HCT116 (cell line): Measurements from ENCODE around the gene ABLIM1.

Source experiments
- CEBPB ChIP-seq: IDR thresholded peaks from 2 replicates; pipeline ENCODE4 v1.6.1; 2012; ENCODE audit warnings: low read depth
- EGR1 ChIP-seq: IDR thresholded peaks from 2 replicates; pipeline ENCODE4 v1.6.1; 2012; ENCODE audit warnings: low read depth
- EZH2 ChIP-seq: fragments of 200-600 bp; sonication (generic); IDR thresholded peaks from 2 replicates; pipeline ENCODE4 v1.6.1; 2017; ENCODE audit warnings: antibody characterized with exemption, mixed run types
- EZH2phosphoT487 ChIP-seq: fragments of 200-600 bp; IDR thresholded peaks from 2 replicates; pipeline ENCODE4 v1.6.1; 2018; ENCODE audit warnings: antibody characterized with exemption, borderline replicate concordance
- MAX ChIP-seq: IDR thresholded peaks from 2 replicates; pipeline ENCODE4 v1.6.1; 2012
- POLR2A ChIP-seq: IDR thresholded peaks from 2 replicates; pipeline ENCODE4 v1.7.0; 2011; ENCODE audit warnings: borderline replicate concordance; ENCODE audit not compliant: insufficient read depth, insufficient read length; ENCODE audit errors: extremely low read depth
- POLR2AphosphoS5 ChIP-seq: IDR thresholded peaks from 2 replicates; pipeline ENCODE4 v1.6.1; 2011; ENCODE audit warnings: mild to moderate bottlenecking, low read depth, low read length, moderate library complexity
- RAD21 ChIP-seq: IDR thresholded peaks from 2 replicates; pipeline ENCODE4 v1.6.1; 2012; ENCODE audit warnings: low read depth, mild to moderate bottlenecking
- REST ChIP-seq: IDR thresholded peaks from 2 replicates; pipeline ENCODE4 v1.6.1; 2012; ENCODE audit warnings: low read depth
- SIN3A ChIP-seq: IDR thresholded peaks from 2 replicates; pipeline ENCODE4 v1.6.1; 2012; ENCODE audit warnings: low read depth
- SRF ChIP-seq: IDR thresholded peaks from 2 replicates; pipeline ENCODE4 v1.6.1; 2012; ENCODE audit warnings: low read depth
- YY1 ChIP-seq: IDR thresholded peaks from 2 replicates; pipeline ENCODE4 v1.6.1; 2011; ENCODE audit warnings: low read length, low read depth, moderate library complexity, mild to moderate bottlenecking; ENCODE audit not compliant: insufficient replicate concordance; ENCODE audit errors: extremely low read depth
- TF ChIP-seq, protein P1 (sequence below), 3 experiments: fragments of 200-600 bp in 1 of 3; sonication (generic) in 1 of 3; IDR thresholded peaks in 2 of 3; conservative IDR thresholded peaks in 1 of 3; 2 replicates each; pipeline ENCODE4 v1.5.1; 2012 to 2017; ENCODE audit warnings: low read depth in 2 of 3, low read length in 2 of 3, antibody characterized with exemption in 1 of 3, borderline replicate concordance in 1 of 3, control low read depth in 1 of 3, mild to moderate bottlenecking in 1 of 3, mixed read lengths in 1 of 3, mixed run types in 1 of 3, moderate library complexity in 1 of 3; ENCODE audit not compliant: insufficient read depth in 1 of 3
- TF ChIP-seq, protein P2 (sequence below): IDR thresholded peaks from 2 replicates; pipeline ENCODE4 v1.6.1; 2012

GRCh38 chr10:114662646-114663217, 4.7 kb upstream of the ABLIM1 start:
- TF ChIP-seq, protein P1, sequence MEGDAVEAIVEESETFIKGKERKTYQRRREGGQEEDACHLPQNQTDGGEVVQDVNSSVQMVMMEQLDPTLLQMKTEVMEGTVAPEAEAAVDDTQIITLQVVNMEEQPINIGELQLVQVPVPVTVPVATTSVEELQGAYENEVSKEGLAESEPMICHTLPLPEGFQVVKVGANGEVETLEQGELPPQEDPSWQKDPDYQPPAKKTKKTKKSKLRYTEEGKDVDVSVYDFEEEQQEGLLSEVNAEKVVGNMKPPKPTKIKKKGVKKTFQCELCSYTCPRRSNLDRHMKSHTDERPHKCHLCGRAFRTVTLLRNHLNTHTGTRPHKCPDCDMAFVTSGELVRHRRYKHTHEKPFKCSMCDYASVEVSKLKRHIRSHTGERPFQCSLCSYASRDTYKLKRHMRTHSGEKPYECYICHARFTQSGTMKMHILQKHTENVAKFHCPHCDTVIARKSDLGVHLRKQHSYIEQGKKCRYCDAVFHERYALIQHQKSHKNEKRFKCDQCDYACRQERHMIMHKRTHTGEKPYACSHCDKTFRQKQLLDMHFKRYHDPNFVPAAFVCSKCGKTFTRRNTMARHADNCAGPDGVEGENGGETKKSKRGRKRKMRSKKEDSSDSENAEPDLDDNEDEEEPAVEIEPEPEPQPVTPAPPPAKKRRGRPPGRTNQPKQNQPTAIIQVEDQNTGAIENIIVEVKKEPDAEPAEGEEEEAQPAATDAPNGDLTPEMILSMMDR (IDR thresholded peaks at IDR 0.05 in 2 of 3, conservative IDR thresholded peaks at IDR 0.05 in 1 of 3; ENCODE audit: borderline replicate concordance in 1 of 3, insufficient read depth in 1 of 3, low read depth in 2 of 3, low read length in 2 of 3): no peak
- TF ChIP-seq REST (no peak), CEBPB (no peak), POLR2AphosphoS5 (no peak), POLR2A (no peak), SRF (no peak), YY1 (no peak), EZH2phosphoT487 (no peak), MAX (no peak), EGR1 (no peak), SIN3A (no peak), RAD21 (no peak), EZH2 (no peak)
- TF ChIP-seq, protein P2, sequence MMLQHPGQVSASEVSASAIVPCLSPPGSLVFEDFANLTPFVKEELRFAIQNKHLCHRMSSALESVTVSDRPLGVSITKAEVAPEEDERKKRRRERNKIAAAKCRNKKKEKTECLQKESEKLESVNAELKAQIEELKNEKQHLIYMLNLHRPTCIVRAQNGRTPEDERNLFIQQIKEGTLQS: no peak
